Ishikawa (cell line): ENCODE measurements around the gene OR2F1.

Source experiments
- CEBPB ChIP-seq: IDR thresholded peaks from 2 replicates; pipeline ENCODE4 v1.6.1; 2012
- CREB1 ChIP-seq: IDR thresholded peaks from 2 replicates; pipeline ENCODE4 v1.6.1; 2012; ENCODE audit warnings: low read depth
- EGR1 ChIP-seq: IDR thresholded peaks from 2 replicates; pipeline ENCODE4 v1.6.1; 2012
- EP300 ChIP-seq: IDR thresholded peaks from 2 replicates; pipeline ENCODE4 v1.6.1; 2012; ENCODE audit warnings: borderline replicate concordance
- FOXM1 ChIP-seq: IDR thresholded peaks from 2 replicates; pipeline ENCODE4 v1.6.1; 2012; ENCODE audit warnings: low read depth, borderline replicate concordance
- MAX ChIP-seq: IDR thresholded peaks from 2 replicates; pipeline ENCODE4 v1.6.1; 2012
- NFIC ChIP-seq: IDR thresholded peaks from 2 replicates; pipeline ENCODE4 v1.6.1; 2012
- RAD21 ChIP-seq: IDR thresholded peaks from 2 replicates; pipeline ENCODE4 v1.6.1; 2012; ENCODE audit warnings: low read depth
- REST ChIP-seq: IDR thresholded peaks from 2 replicates; pipeline ENCODE4 v1.6.1; 2012; ENCODE audit warnings: low read depth, mild to moderate bottlenecking
- TAF1 ChIP-seq: IDR thresholded peaks from 2 replicates; pipeline ENCODE4 v1.6.1; 2012; ENCODE audit warnings: low read depth, mild to moderate bottlenecking
- TCF12 ChIP-seq: IDR thresholded peaks from 2 replicates; pipeline ENCODE4 v1.6.1; 2012; ENCODE audit warnings: low read depth
- TEAD4 ChIP-seq: IDR thresholded peaks from 2 replicates; pipeline ENCODE4 v1.6.1; 2012
- USF1 ChIP-seq: IDR thresholded peaks from 2 replicates; pipeline ENCODE4 v1.6.1; 2012
- YY1 ChIP-seq: IDR thresholded peaks from 2 replicates; pipeline ENCODE4 v1.6.1; 2012; ENCODE audit warnings: low read depth
- ZBTB7A ChIP-seq: IDR thresholded peaks from 2 replicates; pipeline ENCODE4 v1.6.1; 2012; ENCODE audit warnings: low read depth

OR2F1 gene

GRCh38 chr7:143909863-143910262 lies 44.8 kb upstream of the OR2F1 start:
- TF ChIP-seq REST: no peak
- no peak for TF ChIP-seq USF1
- no peak for TF ChIP-seq FOXM1
- TF ChIP-seq CREB1: no peak
- no peak for TF ChIP-seq YY1
- TF ChIP-seq ZBTB7A: no peak
- no peak for TF ChIP-seq TCF12
- TF ChIP-seq EGR1: no peak
- no peak for TF ChIP-seq TEAD4
- no peak for TF ChIP-seq MAX
- no peak for TF ChIP-seq NFIC
- no peak for TF ChIP-seq EP300
- TF ChIP-seq CEBPB: no peak
- no peak for TF ChIP-seq RAD21
- no peak for TF ChIP-seq TAF1

- no peak for TF ChIP-seq EP300
- TF ChIP-seq TEAD4: no peak
- no peak for TF ChIP-seq YY1
- TF ChIP-seq CREB1: no peak
- TF ChIP-seq TAF1: no peak
- no peak for TF ChIP-seq MAX
- TF ChIP-seq RAD21: no peak
- TF ChIP-seq TCF12: no peak
- TF ChIP-seq FOXM1: no peak
- TF ChIP-seq EGR1: no peak
- no peak for TF ChIP-seq CEBPB
- no peak for TF ChIP-seq NFIC
- no peak for TF ChIP-seq ZBTB7A
- TF ChIP-seq REST: no peak
- no peak for TF ChIP-seq USF1
Measured at GRCh38 chr7:143910473-143911248, 44.0 kb upstream of the OR2F1 start.

GRCh38 chr7:143913945-143914615 lies 40.6 kb upstream of the OR2F1 start:
- TF ChIP-seq REST: no peak
- TF ChIP-seq USF1: no peak
- TF ChIP-seq MAX: no peak
- no peak for TF ChIP-seq TEAD4
- no peak for TF ChIP-seq YY1
- TF ChIP-seq RAD21: no peak
- no peak for TF ChIP-seq CREB1
- TF ChIP-seq EGR1: no peak
